Activated T-helper 2 cell treated with anti-CD3 and anti-CD28 coated beads, Interferon-gamma antibody, Interleukin-2, Interleukin-4, amounts not matched to agents 10 μg/mL and 5 μg/mL and 100 μg/mL, durations not matched to agents 14 hours and 24 hours and 36 hours (primary cell): ENCODE data around the gene MPC2. TPM values are rescaled to one million over a fixed set of nuclear protein-coding genes. Genes with fewer than 3 reads are reported as not detected.

Source experiments
- DNase-seq: peaks from one replicate; pipeline ENCODE4 v3.0.0; 2021; ENCODE audit warnings: low spot score
- H3K27ac Mint-ChIP-seq: one replicate; pipeline ENCODE4 v1.8.0; 2021; ENCODE audit warnings: mixed read lengths
- H3K27me3 Mint-ChIP-seq: one replicate; pipeline ENCODE4 v1.8.0; 2021; ENCODE audit warnings: low read depth, mixed read lengths
- H3K36me3 Mint-ChIP-seq: one replicate; pipeline ENCODE4 v1.8.0; 2021; ENCODE audit warnings: low read depth, mixed read lengths
- H3K4me1 Mint-ChIP-seq: one replicate; pipeline ENCODE4 v1.8.0; 2021; ENCODE audit warnings: low read depth, mixed read lengths
- H3K4me3 Mint-ChIP-seq: one replicate; pipeline ENCODE4 v1.8.0; 2021; ENCODE audit warnings: low read depth, mild to moderate bottlenecking, moderate library complexity, mixed read lengths
- H3K9me3 Mint-ChIP-seq: one replicate; pipeline ENCODE4 v1.8.0; 2021; ENCODE audit warnings: mixed read lengths
- intact Hi-C: fragments of 100-400 bp; cut with micrococcal nuclease; formaldehyde crosslinking; loops from one replicate; pipeline ENCODE4 v1.15.1; 2023
- total RNA-seq: library from RNA; stranded (reverse); gene quantifications from 2 replicates; pipeline ENCODE4 v1.2.3, GENCODE V29; 2022

Gene MPC2
- total RNA-seq, 1 donor from 2014 or later, result 45.6 TPM

DNA sequence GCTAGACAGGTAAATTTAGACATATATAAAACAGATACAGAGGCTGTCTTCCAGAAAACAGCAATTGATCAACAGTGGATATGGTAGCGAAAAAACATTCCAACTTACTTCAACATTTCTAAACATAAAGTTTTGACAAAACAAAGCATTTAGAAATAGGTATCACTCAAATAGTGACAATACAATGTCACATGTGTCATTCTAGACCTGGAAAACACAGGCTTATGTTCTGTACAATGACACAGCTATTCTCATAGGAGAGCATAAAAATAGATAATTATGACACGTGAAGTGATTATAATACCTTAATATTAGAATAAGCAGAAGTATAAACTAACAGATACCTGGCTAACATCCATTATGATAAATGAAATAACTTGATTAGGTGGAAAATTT, 8.4 kb downstream of the MPC2 start:
- Mint-ChIP-seq H3K36me3 (peaks cover under 1% of the 10 kb centered on the region), H3K9me3 (no peaks in the 10 kb centered on the region), H3K27me3 (no peaks in the 10 kb centered on the region), H3K4me3 (no peak overlapping the region), H3K4me1 (peaks cover 8% of the 10 kb centered on the region), H3K27ac (no peak overlapping the region)
- DNase-seq, result no peak
- intact Hi-C loops, result no loop called here

DNA sequence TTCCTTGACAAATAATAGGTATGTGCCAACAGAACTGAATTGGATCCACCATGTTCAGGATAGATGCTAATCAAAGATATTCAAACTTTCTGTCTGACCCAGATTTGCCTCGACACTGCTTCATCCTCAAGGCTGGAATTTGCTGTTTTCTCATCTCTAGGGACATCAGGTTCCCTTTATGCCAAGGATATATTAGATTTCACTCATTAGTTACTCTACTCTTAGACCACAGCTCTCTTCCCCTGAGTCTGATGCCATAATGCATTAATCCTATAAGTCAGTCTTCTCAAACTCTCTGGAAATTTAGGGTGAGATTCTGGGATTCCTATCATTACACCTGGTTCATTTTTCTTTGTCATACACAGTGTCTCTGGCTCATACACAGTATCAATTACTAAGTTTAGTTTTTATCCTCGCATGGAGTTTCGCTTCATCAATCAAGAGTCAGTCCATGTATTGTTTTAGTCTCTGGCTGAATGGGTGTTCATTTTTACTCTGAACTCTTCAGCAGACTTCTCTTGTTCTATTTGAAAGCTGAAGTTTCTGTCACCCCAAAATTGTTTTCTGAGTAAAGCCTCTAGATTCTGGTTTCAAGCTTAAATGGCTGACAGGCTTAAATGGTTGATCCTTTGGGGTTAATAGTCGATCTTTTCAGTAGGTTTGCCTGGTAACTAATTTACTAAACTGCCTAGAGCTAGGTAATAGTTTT, 9.7 kb downstream of the MPC2 start:
- intact Hi-C loops, result no loop called here
- peaks cover 10% of the 10 kb centered on the region for H3K36me3 Mint-ChIP-seq
- no peaks in the 10 kb centered on the region for H3K9me3 Mint-ChIP-seq
- DNase-seq, result no peak
- H3K4me3 Mint-ChIP-seq, result no peak overlapping the region
- H3K27me3 Mint-ChIP-seq, result no peaks in the 10 kb centered on the region
- H3K27ac Mint-ChIP-seq, result no peak overlapping the region
- H3K4me1 Mint-ChIP-seq, result peaks cover 3% of the 10 kb centered on the region

DNA sequence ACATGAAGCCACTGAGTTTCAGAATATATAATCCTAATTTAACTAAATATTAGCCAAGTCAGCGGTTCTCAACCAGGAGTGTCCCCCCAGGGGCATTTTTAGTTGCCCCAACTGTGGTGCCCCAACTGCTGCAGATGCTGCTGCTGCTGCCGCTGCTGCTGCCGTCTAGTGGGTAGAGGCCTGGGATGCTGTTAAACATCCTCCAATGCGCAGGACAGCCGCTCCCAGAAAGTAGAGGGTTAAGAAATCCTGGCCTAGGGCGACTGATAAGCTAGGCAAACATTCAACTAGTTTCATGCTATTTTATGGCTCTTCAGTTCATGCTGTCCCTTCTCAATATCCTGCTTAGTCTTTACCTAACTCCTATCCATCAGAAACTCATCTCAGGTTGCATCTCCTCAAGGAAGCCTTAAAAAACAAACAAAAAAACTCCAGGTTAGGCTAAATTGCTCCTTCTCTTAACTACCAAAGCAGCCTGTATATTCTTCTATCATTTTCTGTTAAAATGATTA, 10.3 kb downstream of the MPC2 start:
- intact Hi-C loops, result no loop called here
- no peaks in the 10 kb centered on the region for H3K27me3 Mint-ChIP-seq
- no peak for DNase-seq
- no peaks in the 10 kb centered on the region for H3K9me3 Mint-ChIP-seq
- H3K27ac Mint-ChIP-seq, result no peak overlapping the region
- H3K4me3 Mint-ChIP-seq, result no peak overlapping the region
- H3K4me1 Mint-ChIP-seq, result peaks cover 7% of the 10 kb centered on the region
- peaks cover 10% of the 10 kb centered on the region for H3K36me3 Mint-ChIP-seq

DNA sequence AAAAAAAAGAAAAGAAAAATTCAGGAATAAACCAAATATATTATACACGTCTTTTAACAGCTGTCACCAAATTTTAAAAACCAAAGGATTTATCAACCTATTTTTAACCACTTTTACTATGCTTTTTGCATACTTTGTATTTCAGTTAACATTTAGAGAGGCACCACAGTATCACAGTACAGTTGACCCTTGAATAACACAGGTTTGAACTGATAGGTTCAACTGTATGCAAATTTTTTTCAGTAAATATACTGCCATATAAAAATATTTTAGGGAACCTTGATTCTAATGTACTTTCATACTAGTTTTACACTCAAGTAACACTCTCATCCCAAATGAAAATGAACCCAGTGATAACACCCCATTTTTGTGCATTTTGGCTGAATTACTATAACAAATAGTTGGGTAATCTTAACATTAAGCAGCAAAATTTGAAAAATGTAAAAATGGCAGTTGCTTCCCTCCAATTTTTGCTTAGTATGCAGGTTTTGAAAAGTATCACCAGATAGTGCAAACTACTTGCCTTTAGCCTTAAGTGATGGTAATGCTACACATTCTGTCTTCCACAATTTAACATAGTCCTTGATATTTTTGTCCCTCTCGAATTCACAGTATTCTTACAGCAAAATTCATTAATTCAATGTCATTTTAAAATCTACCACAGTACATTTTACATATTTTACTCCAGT, 12.2 kb downstream of the MPC2 start:
- H3K4me1 Mint-ChIP-seq, result peaks cover 5% of the 10 kb centered on the region
- H3K27ac Mint-ChIP-seq, result no peak overlapping the region
- no peaks in the 10 kb centered on the region for H3K27me3 Mint-ChIP-seq
- DNase-seq, result no peak
- H3K36me3 Mint-ChIP-seq, result peaks cover 10% of the 10 kb centered on the region
- H3K9me3 Mint-ChIP-seq, result no peaks in the 10 kb centered on the region
- intact Hi-C loops, result no loop called here
- H3K4me3 Mint-ChIP-seq, result no peak overlapping the region

DNA sequence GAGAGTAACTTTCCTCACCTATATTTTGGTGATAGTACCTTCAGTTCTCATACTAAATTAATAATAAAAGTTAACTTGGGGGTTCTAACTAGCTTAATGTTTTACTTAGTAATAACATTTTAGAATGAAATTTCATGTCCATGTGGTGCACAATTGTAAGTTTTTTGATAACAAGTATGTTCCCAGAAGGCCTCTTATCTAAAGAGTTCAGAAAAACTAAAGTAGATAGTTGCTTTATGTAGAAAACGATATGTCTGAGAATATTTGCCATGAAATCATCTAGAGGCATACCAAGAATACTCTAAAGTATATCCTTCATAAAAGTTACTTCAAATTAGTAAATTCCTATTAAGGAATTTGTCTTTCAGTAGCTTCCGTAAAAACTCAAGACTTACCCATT, 12.8 kb downstream of the MPC2 start:
- H3K27me3 Mint-ChIP-seq, result no peaks in the 10 kb centered on the region
- H3K4me3 Mint-ChIP-seq, result no peak overlapping the region
- H3K36me3 Mint-ChIP-seq, result peaks cover 10% of the 10 kb centered on the region
- H3K27ac Mint-ChIP-seq, result no peak overlapping the region
- intact Hi-C loops, result no loop called here
- DNase-seq, result no peak
- peaks cover 4% of the 10 kb centered on the region for H3K4me1 Mint-ChIP-seq
- no peaks in the 10 kb centered on the region for H3K9me3 Mint-ChIP-seq

DNA sequence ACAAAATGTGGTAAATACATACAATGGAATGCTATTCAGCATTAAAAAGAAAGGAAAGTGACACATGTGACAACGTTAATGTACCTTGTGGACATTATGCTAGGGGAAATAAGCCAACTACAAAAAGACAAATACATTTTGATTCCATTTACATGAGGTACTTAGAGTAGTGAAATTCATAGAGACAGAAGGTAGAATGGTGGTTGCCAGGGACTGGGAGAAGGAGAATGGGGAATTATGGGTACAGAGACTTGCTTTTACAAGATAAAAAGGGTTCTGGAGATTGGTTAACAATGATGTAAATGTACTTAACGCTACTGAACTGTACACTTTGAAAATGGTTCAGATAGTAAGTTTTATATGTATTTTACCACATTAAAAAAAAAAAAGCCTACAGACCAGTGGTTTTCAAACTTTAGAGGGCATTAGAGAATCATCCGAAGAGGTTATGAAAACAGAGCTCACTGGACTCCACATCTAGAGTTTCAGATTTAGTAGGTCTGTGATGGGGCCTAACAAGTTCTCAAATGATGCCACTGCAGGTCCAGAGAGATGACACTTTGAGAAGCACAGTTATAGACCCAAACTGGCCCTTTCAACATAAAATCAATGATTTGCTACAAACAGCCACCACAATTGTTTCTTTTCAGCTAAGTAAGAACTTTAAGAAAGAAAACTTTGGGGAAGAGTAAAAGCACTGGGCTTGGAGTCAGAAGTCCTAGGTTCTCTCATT, 13.4 kb downstream of the MPC2 start:
- intact Hi-C loops, result no loop called here
- Mint-ChIP-seq H3K27me3 (no peaks in the 10 kb centered on the region), H3K27ac (no peak overlapping the region), H3K4me1 (peaks cover 4% of the 10 kb centered on the region), H3K4me3 (no peak overlapping the region), H3K36me3 (peaks cover 10% of the 10 kb centered on the region), H3K9me3 (no peaks in the 10 kb centered on the region)
- no peak for DNase-seq

DNA sequence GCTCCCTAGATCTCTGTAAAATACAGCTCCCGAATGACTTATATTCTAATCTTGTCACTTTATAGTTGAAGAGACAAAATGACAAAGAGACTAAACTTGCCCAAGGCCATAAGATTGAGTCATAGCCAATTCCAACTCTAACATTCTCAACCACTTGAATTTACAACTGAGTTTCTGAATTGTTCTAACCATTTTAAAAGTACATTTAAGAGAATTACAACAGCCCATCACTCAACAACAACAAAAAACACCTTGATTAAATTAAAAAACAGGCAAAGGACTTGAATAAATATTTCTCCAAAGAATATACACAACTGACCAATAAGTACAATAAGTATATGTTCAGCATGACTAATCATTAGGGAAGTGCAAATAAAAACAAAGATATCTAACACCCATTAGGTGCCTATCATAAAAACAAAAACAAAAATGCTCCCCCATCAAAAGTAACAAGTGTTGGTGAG, 14.2 kb downstream of the MPC2 start:
- H3K4me3 Mint-ChIP-seq, result no peak overlapping the region
- no peak overlapping the region for H3K27ac Mint-ChIP-seq
- peaks cover 4% of the 10 kb centered on the region for H3K4me1 Mint-ChIP-seq
- no peaks in the 10 kb centered on the region for H3K9me3 Mint-ChIP-seq
- H3K36me3 Mint-ChIP-seq, result peaks cover 18% of the 10 kb centered on the region
- DNase-seq, result no peak
- H3K27me3 Mint-ChIP-seq, result no peaks in the 10 kb centered on the region
- intact Hi-C loops, result no loop called here

DNA sequence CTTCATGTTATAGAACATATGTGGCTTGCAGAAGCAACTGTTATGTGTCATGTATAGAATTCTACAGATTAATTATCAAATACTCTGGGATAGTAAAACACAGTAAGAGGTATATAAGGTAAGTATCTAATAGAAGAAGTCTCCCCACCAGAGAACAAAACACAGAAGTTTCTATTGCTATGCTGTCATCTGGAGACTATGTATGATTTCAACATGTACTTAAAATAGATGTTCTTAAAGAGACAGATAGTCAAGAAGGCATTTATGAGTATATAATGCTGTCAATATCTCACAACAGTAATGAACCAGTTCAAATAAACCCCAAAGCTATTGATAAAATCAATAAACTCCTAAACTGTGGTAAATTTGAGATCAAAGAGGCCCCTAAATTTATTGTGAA, 14.8 kb downstream of the MPC2 start:
- no peaks in the 10 kb centered on the region for H3K9me3 Mint-ChIP-seq
- intact Hi-C loops, result no loop called here
- H3K27ac Mint-ChIP-seq, result no peak overlapping the region
- peaks cover 4% of the 10 kb centered on the region for H3K4me1 Mint-ChIP-seq
- no peak overlapping the region for H3K4me3 Mint-ChIP-seq
- no peaks in the 10 kb centered on the region for H3K27me3 Mint-ChIP-seq
- DNase-seq, result no peak
- peaks cover 21% of the 10 kb centered on the region for H3K36me3 Mint-ChIP-seq

DNA sequence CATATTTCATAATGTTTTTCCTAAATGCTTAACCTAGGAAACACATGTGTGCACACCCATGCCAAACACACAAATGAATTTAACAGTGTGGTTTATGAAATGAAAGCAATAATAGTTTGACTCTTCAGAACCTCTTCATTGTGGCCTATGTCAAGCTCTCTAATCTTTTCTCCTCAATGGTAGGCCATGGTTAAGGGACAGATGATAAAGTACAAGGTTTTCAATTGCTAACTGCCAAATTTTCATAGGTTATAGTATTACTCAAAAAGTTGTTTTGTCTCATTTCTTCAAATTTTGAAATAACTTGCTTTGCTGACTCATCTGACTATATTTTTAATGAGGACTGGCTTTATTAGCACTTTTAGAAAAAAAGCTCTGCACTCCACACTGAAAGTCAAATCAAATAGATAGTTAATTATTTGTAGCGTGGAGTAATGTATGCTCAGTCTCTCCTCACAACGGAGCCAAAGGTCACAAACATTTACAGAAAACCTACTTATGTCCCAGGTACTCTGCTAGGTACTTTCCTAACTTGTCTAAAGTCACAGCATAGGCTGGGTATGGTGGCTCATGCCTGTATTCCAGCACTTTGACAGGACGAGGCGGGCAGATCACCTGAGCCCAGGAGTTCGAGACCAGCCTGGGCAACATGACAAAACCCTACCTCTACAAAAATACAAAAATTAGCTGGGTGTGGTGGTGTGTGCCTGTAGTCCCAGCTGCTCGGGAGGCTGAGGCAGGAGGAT, 19.9 kb downstream of the MPC2 start:
- no peaks in the 10 kb centered on the region for H3K27me3 Mint-ChIP-seq
- H3K27ac Mint-ChIP-seq, result no peak overlapping the region
- no peak for DNase-seq
- H3K4me3 Mint-ChIP-seq, result no peak overlapping the region
- intact Hi-C loops, result no loop called here
- peaks cover 1% of the 10 kb centered on the region for H3K4me1 Mint-ChIP-seq
- H3K36me3 Mint-ChIP-seq, result peaks cover 15% of the 10 kb centered on the region
- H3K9me3 Mint-ChIP-seq, result no peaks in the 10 kb centered on the region

DNA sequence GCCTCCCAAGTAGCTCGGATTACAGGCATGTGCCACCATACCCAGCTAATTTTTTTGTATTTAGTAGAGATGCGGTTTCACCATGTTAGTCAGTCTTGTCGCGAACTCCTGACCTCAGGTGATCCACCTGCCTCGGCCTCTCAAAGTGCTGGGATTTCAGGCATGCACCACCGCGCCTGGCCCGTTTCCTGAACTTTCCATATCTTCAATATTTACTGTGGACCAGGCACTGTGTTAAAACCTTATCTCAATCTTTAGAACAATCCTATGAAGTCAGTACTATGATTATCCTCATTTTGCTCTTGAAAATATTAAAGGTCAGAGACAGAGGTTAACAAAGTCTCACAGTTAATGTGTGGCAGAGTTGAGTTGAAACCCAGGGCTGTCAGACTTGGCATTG, 21.3 kb downstream of the MPC2 start:
- Mint-ChIP-seq H3K4me1 (no peaks in the 10 kb centered on the region), H3K27me3 (no peaks in the 10 kb centered on the region), H3K4me3 (no peak overlapping the region), H3K27ac (no peak overlapping the region), H3K9me3 (no peaks in the 10 kb centered on the region), H3K36me3 (peaks cover 15% of the 10 kb centered on the region)
- DNase-seq, result no peak
- intact Hi-C loops, result no loop called here

DNA sequence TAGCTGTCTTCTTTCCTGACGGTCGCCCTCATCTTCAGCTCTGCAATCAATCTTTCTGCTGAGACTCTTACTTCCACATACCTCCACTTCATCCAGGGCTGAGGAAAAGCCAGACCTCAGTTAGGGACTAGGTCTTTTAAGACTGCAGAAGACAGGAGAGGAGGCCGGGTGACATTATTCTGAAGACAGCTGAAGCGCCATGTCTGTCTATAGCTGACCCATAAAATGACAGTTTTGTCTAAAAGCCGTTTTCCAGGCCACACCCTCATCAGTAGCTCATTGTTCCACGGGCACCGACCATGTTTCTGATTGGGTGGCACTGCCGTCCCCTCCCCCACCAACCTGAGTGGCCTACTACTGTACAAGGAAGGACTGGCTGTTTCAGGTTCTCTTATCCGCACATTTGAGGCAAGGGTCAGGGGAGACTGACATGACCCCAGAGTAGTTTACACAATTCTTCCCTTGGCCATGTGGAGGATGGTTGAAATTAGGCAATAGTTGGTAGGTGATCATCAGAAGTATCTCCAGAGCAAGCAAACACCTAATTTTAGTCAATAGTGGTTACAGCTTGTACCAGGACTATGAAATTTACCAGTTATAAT, 22.9 kb downstream of the MPC2 start, which contains the start of gene ADCY10:
Gene ADCY10 (minus strand): TSS at position 240 of the 602 bp plus-strand sequence. CDS start 8,994 bp downstream, outside the sequence.
- Mint-ChIP-seq H3K36me3 (peaks cover 15% of the 10 kb centered on the region), H3K9me3 (peaks cover 10% of the 10 kb centered on the region), H3K4me1 (no peaks in the 10 kb centered on the region), H3K4me3 (no peak within 1 kb of the TSS), H3K27ac (no peak within 1 kb of the TSS), H3K27me3 (peaks cover 5% of the 10 kb centered on the region)
- DNase-seq, result no peak
- intact Hi-C loops, result no loop called here

DNA sequence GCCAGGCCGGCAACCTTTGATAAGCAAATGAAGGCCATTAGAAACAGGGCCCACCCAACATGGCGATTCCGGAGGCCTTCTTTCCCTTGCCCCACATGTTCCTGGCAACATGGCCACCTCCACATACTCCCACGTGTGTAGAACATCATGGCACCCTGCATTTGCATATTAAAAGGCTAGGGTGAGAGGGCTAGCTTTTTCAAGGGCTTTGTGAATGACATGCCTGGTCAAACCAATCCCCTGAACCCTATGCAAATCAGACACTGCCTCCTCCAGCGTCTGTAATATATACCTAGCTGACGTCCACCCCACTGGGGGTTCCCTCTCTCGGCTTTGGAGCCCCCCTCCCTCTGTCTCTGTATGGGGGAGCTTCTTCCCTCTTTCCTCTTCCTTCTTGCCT, 24.6 kb downstream of the MPC2 start:
- peaks cover 10% of the 10 kb centered on the region for H3K9me3 Mint-ChIP-seq
- no peaks in the 10 kb centered on the region for H3K4me1 Mint-ChIP-seq
- no peak for DNase-seq
- peaks cover 5% of the 10 kb centered on the region for H3K36me3 Mint-ChIP-seq
- peaks cover 8% of the 10 kb centered on the region for H3K27me3 Mint-ChIP-seq
- no peak overlapping the region for H3K27ac Mint-ChIP-seq
- no peak overlapping the region for H3K4me3 Mint-ChIP-seq
- intact Hi-C loops, result no loop called here
